NCI-H774 (cell line): Measurements from ENCODE around the gene PCMTD2.

Experiments used
- DNase-seq: peaks from one replicate; lab custom pipeline; 2025; lab: John Stamatoyannopoulos, UW

The PCMTD2 gene

GRCh38 chr20:64238851-64239387 lies 16.6 kb upstream of the PCMTD2 start:
- no peak for DNase-seq

- DNase-seq = no peak
Measured at GRCh38 chr20:64239449-64240242, 15.9 kb upstream of the PCMTD2 start.

- no peak for DNase-seq
Measured at GRCh38 chr20:64240243-64241015, 15.1 kb upstream of the PCMTD2 start.

- no peak for DNase-seq
Measured at GRCh38 chr20:64241061-64241460, 14.5 kb upstream of the PCMTD2 start.

GRCh38 chr20:64242003-64242796 lies 13.3 kb upstream of the PCMTD2 start:
- DNase-seq = no peak

GRCh38 chr20:64242797-64243475 lies 12.6 kb upstream of the PCMTD2 start:
- no peak for DNase-seq

GRCh38 chr20:64244281-64244805 lies 11.2 kb upstream of the PCMTD2 start:
- DNase-seq = no peak

- DNase-seq = peak; percentile 4
Measured at GRCh38 chr20:64244870-64245603, 10.5 kb upstream of the PCMTD2 start.

- no peak for DNase-seq
Measured at GRCh38 chr20:64245746-64246595, 9.6 kb upstream of the PCMTD2 start.

GRCh38 chr20:64246616-64247306 lies 8.8 kb upstream of the PCMTD2 start:
- no peak for DNase-seq

- DNase-seq = no peak
Measured at GRCh38 chr20:64247307-64247618, 8.3 kb upstream of the PCMTD2 start.

GRCh38 chr20:64247970-64248841 lies 7.3 kb upstream of the PCMTD2 start:
- DNase-seq = no peak

GRCh38 chr20:64250027-64250426 lies 5.5 kb upstream of the PCMTD2 start:
- no peak for DNase-seq

GRCh38 chr20:64253000-64253383 lies 2.6 kb upstream of the PCMTD2 start:
- no peak for DNase-seq

GRCh38 chr20:64253443-64253842 lies 2.1 kb upstream of the PCMTD2 start:
- DNase-seq = no peak

GRCh38 chr20:64254156-64254555 lies 1.4 kb upstream of the PCMTD2 start:
- no peak for DNase-seq

- no peak for DNase-seq
Measured at GRCh38 chr20:64254571-64255360, 782 bp upstream of the PCMTD2 start.
